Upper lobe of left lung (tissue), 6 donors: ENCODE results near the gene CDPF1. TPM values are rescaled to one million over a fixed set of nuclear protein-coding genes. Genes with fewer than 3 reads are reported as not detected.

ENCODE experiments used
- ATAC-seq, 2 donors: fragments of 200-7000 bp; cut with Tn5 transposase; one replicate each; pipeline ENCODE4 v1.9.1; 2022; ENCODE audit warnings: mild to moderate bottlenecking in 2 of 2, moderate library complexity in 2 of 2; ENCODE audit not compliant: low FRiP score in 2 of 2
- DNase-seq, 2 donors: peaks; one replicate each; pipeline ENCODE4 v3.0.0-alpha.2; 2019 to 2020
- H3K27ac ChIP-seq, 4 donors: fragments of 200-600 bp; sonication (generic); one replicate each; pipeline ENCODE4 v1.5.1; 2016 to 2019
- H3K27me3 ChIP-seq, 4 donors: fragments of 200-600 bp; sonication (generic); one replicate each; pipeline ENCODE4 v1.5.1; 2017 to 2019
- H3K36me3 ChIP-seq, 4 donors: fragments of 200-600 bp; sonication (generic); one replicate each; pipeline ENCODE4 v1.5.1; 2016 to 2019
- H3K4me1 ChIP-seq, 4 donors: fragments of 200-600 bp; sonication (generic); one replicate each; pipeline ENCODE4 v1.5.1; 2018 to 2019
- H3K4me3 ChIP-seq, 4 donors: fragments of 200-600 bp; sonication (generic); one replicate each; pipeline ENCODE4 v1.5.1; 2017 to 2019; ENCODE audit warnings: mild to moderate bottlenecking in 2 of 4, moderate library complexity in 1 of 4
- H3K9me3 ChIP-seq, 4 donors: fragments of 200-600 bp; sonication (generic); one replicate each; pipeline ENCODE4 v1.5.1; 2018 to 2019
- CTCF ChIP-seq, 6 experiments: fragments of 450-650 bp in 4 of 6; fragments of 200-600 bp in 2 of 6; sonication (generic) in 2 of 6; IDR thresholded peaks; one replicate each; pipeline ENCODE4 v1.5.1; 2016 to 2019; ENCODE audit warnings: antibody characterized with exemption in 6 of 6
- EP300 ChIP-seq, 4 donors: sonication (generic); formaldehyde crosslinking; IDR thresholded peaks; one replicate each; pipeline ENCODE4 v1.5.1; 2017; ENCODE audit warnings: antibody characterized with exemption in 4 of 4, control low read depth in 2 of 4
- POLR2A ChIP-seq, 4 donors: fragments of 450-650 bp; IDR thresholded peaks; one replicate each; pipeline ENCODE4 v1.5.1; 2016 to 2017; ENCODE audit warnings: antibody characterized with exemption in 4 of 4, mild to moderate bottlenecking in 2 of 4
- POLR2AphosphoS5 ChIP-seq, 2 donors: sonication (generic); formaldehyde crosslinking; IDR thresholded peaks; one replicate each; pipeline ENCODE4 v1.5.1; 2017; ENCODE audit warnings: antibody characterized with exemption in 2 of 2
- WGBS, 2 donors: methylation state at CpG; one replicate each; pipeline ENCODE4 v1.1.5; 2017 to 2018; 5-methylcytosine and 5-hydroxymethylcytosine counted together
- total RNA-seq, 6 donors: library from RNA; depleted of rRNA in 4 of 6; stranded (reverse); fragments of >200 nt in 4 of 6; gene quantifications; one replicate each; pipeline versions ENCODE4 v1.1.0 to v1.2.1, GENCODE V29; 2016 to 2021
- donor health status: DM: no; HTN: no; CAD: no; lungs with moderate emphysema.
- donor health status: DM: no; HTN: yes; CAD: no; lungs with severe emphysema.

CDPF1 gene
- total RNA-seq, 6 donors from 2014 or later: 6.8 to 22.9 (median 11.2) TPM

GRCh38 chr22:46290843-46291785, 41.0 kb upstream of the CDPF1 start:
- WGBS, 2 donors: 90 to 94% methylated on average over 17 to 22 of the region's 23 CpGs
- H3K4me1 ChIP-seq: peaks cover 22 to 34% (median 25%) of the 10 kb centered on the region in 4 donors
- no peak overlapping the region for H3K27ac ChIP-seq
- no peaks in the 10 kb centered on the region for H3K27me3 ChIP-seq
- H3K9me3 ChIP-seq: no peaks in the 10 kb centered on the region
- peaks cover 4 to 66% (median 37%) of the 10 kb centered on the region in 4 donors for H3K36me3 ChIP-seq
- TF ChIP-seq CTCF (IDR thresholded peaks at IDR 0.05): no peak
- no peak for TF ChIP-seq EP300 (IDR thresholded peaks at IDR 0.05)
- TF ChIP-seq POLR2AphosphoS5 (IDR thresholded peaks at IDR 0.05): no peak
- TF ChIP-seq POLR2A (IDR thresholded peaks at IDR 0.05): no peak
- DNase-seq (no peak), ATAC-seq (no peak)
- H3K4me3 ChIP-seq: no peak overlapping the region

GRCh38 chr22:46290121-46290842, 40.2 kb upstream of the CDPF1 start:
- no peaks in the 10 kb centered on the region for H3K9me3 ChIP-seq
- peaks cover 15 to 25% (median 18%) of the 10 kb centered on the region in 4 donors for H3K4me1 ChIP-seq
- no peaks in the 10 kb centered on the region for H3K27me3 ChIP-seq
- TF ChIP-seq POLR2AphosphoS5 (IDR thresholded peaks at IDR 0.05) (no peak), POLR2A (IDR thresholded peaks at IDR 0.05) (no peak), EP300 (IDR thresholded peaks at IDR 0.05) (no peak), CTCF (IDR thresholded peaks at IDR 0.05) (no peak)
- H3K27ac ChIP-seq: no peak overlapping the region
- no peak for DNase-seq
- peaks cover 7 to 73% (median 45%) of the 10 kb centered on the region in 4 donors for H3K36me3 ChIP-seq
- no peak for ATAC-seq
- WGBS, 2 donors: 92 to 94% methylated on average over 17 of the region's 17 CpGs
- H3K4me3 ChIP-seq: no peak overlapping the region

- peak overlapping the region in 3 of 4 donors; percentile 69 to 80 (median 71) for H3K27ac ChIP-seq
- 92 to 94% methylated on average over 9 to 32 of the region's 33 CpGs for WGBS, 2 donors
- peaks cover 8 to 81% (median 54%) of the 10 kb centered on the region in 4 donors for H3K36me3 ChIP-seq
- no peaks in the 10 kb centered on the region for H3K27me3 ChIP-seq
- H3K4me1 ChIP-seq: peaks cover 15 to 24% (median 18%) of the 10 kb centered on the region in 4 donors
- H3K9me3 ChIP-seq: no peaks in the 10 kb centered on the region
- TF ChIP-seq EP300 (IDR thresholded peaks at IDR 0.05) (no peak), POLR2A (IDR thresholded peaks at IDR 0.05) (no peak), POLR2AphosphoS5 (IDR thresholded peaks at IDR 0.05) (no peak), CTCF (IDR thresholded peaks at IDR 0.05) (no peak)
- no peak overlapping the region for H3K4me3 ChIP-seq
- ATAC-seq (no peak), DNase-seq (peak in 1 of 2 donors; percentile 80)
Observed at GRCh38 chr22:46289244-46289891, 39.3 kb upstream of the CDPF1 start.

GRCh38 chr22:46288846-46289243, 38.8 kb upstream of the CDPF1 start:
- peaks cover 14 to 23% (median 18%) of the 10 kb centered on the region in 4 donors for H3K4me1 ChIP-seq
- no peaks in the 10 kb centered on the region for H3K27me3 ChIP-seq
- H3K36me3 ChIP-seq: peaks cover 8 to 86% (median 58%) of the 10 kb centered on the region in 4 donors
- DNase-seq (no peak), ATAC-seq (no peak)
- peak overlapping the region; percentile 69 to 87 (median 76) for H3K27ac ChIP-seq
- H3K9me3 ChIP-seq: no peaks in the 10 kb centered on the region
- no peak overlapping the region for H3K4me3 ChIP-seq
- TF ChIP-seq POLR2AphosphoS5 (IDR thresholded peaks at IDR 0.05): no peak
- no peak for TF ChIP-seq EP300 (IDR thresholded peaks at IDR 0.05)
- no peak for TF ChIP-seq POLR2A (IDR thresholded peaks at IDR 0.05)
- whole genome bisulfite sequencing, 2 donors: 67 to 88% methylated on average over 1 to 7 of the region's 7 CpGs
